ENCODE results near the gene AFDN. TPM values are rescaled to one million over a fixed set of nuclear protein-coding genes. Genes with fewer than 3 reads are reported as not detected.

The AFDN gene
- total and polyA plus RNA-seq, 2 of the 8 experiments (the other 6 are each of a cell fraction or from before 2014, with no cell fraction given): 53.4 to 192 TPM

GRCh38 chr6:167826230-167826895 is 348 bp upstream of the AFDN start:
- H4K20me1 ChIP-seq (replicated peaks in 1 of 2; ENCODE audit: control insufficient read depth in 1 of 2, insufficient read depth in 2 of 2, low read length in 2 of 2): peaks cover 8 to 9% of the 10 kb centered on the region in 2 experiments
- DNase-seq (ENCODE audit: low read depth in 1 of 2, low spot score in 2 of 2) (peak in 1 of 2 experiments; percentile 83), FAIRE-seq (no peak)
- H2AFZ ChIP-seq (ENCODE audit: low read length): 0 out of 2 replicates have a peak overlapping the region, but pooled peaks have one; percentile 70
- H3K4ac ChIP-seq (replicated peaks; ENCODE audit: insufficient read length, low read depth, low read length): peak overlapping the region; percentile 91
- ChIA-PET POLR2A (ENCODE audit: partially characterized antibody) (interaction anchor here (2.8 kb wide), 1 partner anchor 66 kb away, joined by 6 read pairs; no protein-coding TSS in a partner anchor), CTCF (ENCODE audit: partially characterized antibody) (interaction anchor here (1.0 kb wide), 1 partner anchor 470 kb away, joined by 3 read pairs; no protein-coding TSS in a partner anchor)
- H2BK5ac ChIP-seq (ENCODE audit: low read depth, low read length): peak overlapping the region; percentile 85; the same call in 1 of the 2 replicates
- H2BK20ac ChIP-seq (ENCODE audit: low read length): no peak overlapping the region
- peak overlapping the region; percentile 62; the same call in 1 of the 2 replicates for H2BK12ac ChIP-seq (ENCODE audit: low read depth, low read length)
- peaks cover 17 to 39% of the 10 kb centered on the region in 2 experiments for H3K79me2 ChIP-seq (ENCODE audit: control insufficient read depth in 1 of 2, insufficient read depth in 2 of 2, low read length in 2 of 2)
- H4K5ac ChIP-seq (ENCODE audit: insufficient read length, low read depth, low read length): peak overlapping the region; percentile 78
- H3K23ac ChIP-seq (ENCODE audit: insufficient read length): no peak overlapping the region
- peak overlapping the region; percentile 54 for H4K91ac ChIP-seq (replicated peaks; ENCODE audit: insufficient read length, low read length)
- peak overlapping the region; percentile 93 to 96 for H3K4me2 ChIP-seq (ENCODE audit: insufficient read depth in 1 of 2, low read depth in 2 of 2, low read length in 2 of 2)
- peak overlapping the region; percentile 55 for H3K27ac ChIP-seq (ENCODE audit: low read depth, low read length)
- peaks cover 0 to 18% (median 0%) of the 10 kb centered on the region in 4 experiments; a peak in 2 of 8 replicates for H3K36me3 ChIP-seq (ENCODE audit: control insufficient read depth in 2 of 4, insufficient read depth in 4 of 4, low read length in 3 of 4)
- peak; percentile 34; the same call in 1 of the 2 replicates for TF ChIP-seq TAF1 (IDR thresholded peaks at IDR 0.05; ENCODE audit: low read depth, low read length)
- peak; percentile 24 for TF ChIP-seq PHF8 (conservative IDR thresholded peaks at IDR 0.05; ENCODE audit: low read depth, low read length)
- TF ChIP-seq KDM4A (IDR thresholded peaks at IDR 0.05; ENCODE audit: low read depth, low read length, severe bottlenecking): peak; percentile 94
- peak; percentile 13 to 53 (median 40) for TF ChIP-seq CTCF (IDR thresholded peaks at IDR 0.05; ENCODE audit: control extremely low read depth in 1 of 3, insufficient read depth in 1 of 3, low read depth in 1 of 3, low read length in 3 of 3)
- no peak for TF ChIP-seq TCF12 (IDR thresholded peaks at IDR 0.05; ENCODE audit: low read depth, low read length)
- TF ChIP-seq CREB1 (IDR thresholded peaks at IDR 0.05): no peak
- peak; percentile 30 to 51; a peak in 2 of 4 replicates for TF ChIP-seq RAD21 (IDR thresholded peaks at IDR 0.05 in 1 of 2, conservative IDR thresholded peaks at IDR 0.05 in 1 of 2; ENCODE audit: low read depth in 2 of 2, low read length in 2 of 2)
- 2% methylated on average over 52 of the region's 90 CpGs; no CpG with 5 or more reads in 1 of the 2 experiments for WGBS, 2 experiments (ENCODE audit: extremely low coverage in 1 of 2, insufficient coverage in 1 of 2, insufficient read length in 1 of 2, insufficient replicate concordance in 2 of 2, low coverage in 1 of 2, low lambda C conversion rate in 2 of 2, missing lambda C conversion rate in 1 of 2)
- H3K18ac ChIP-seq (ENCODE audit: extremely low read depth, low read length): peak overlapping the region; percentile 86
- no peaks in the 10 kb centered on the region for H3K9me3 ChIP-seq (ENCODE audit: insufficient read depth in 2 of 2, low read depth in 1 of 2, low read length in 1 of 2)
- H3K27me3 ChIP-seq (replicated peaks in 1 of 4; ENCODE audit: control insufficient read depth in 3 of 4, extremely low read depth in 1 of 4, insufficient read depth in 3 of 4, low read length in 3 of 4): no peaks in the 10 kb centered on the region; a peak in 2 of 7 replicates
- peak overlapping the region; percentile 97 for H4K8ac ChIP-seq (ENCODE audit: extremely low read depth, insufficient read depth, low read length)
- H2BK120ac ChIP-seq (replicated peaks; ENCODE audit: low read depth, low read length): peak overlapping the region; percentile 90
- peak overlapping the region; percentile 88 to 100 (median 96) for H3K4me3 ChIP-seq (ENCODE audit: extremely low read depth in 1 of 4, insufficient read depth in 2 of 4, low read depth in 3 of 4, low read length in 4 of 4)
- H3K4me1 ChIP-seq (replicated peaks in 1 of 4; ENCODE audit: control insufficient read depth in 3 of 4, insufficient read depth in 4 of 4, low read length in 3 of 4): peaks cover 0 to 2% (median under 1%) of the 10 kb centered on the region in 4 experiments; a peak in 4 of 7 replicates
- H2AK5ac ChIP-seq (ENCODE audit: low read depth, low read length): no peak overlapping the region
- H2BK15ac ChIP-seq (ENCODE audit: low read length): 0 out of 2 replicates have a peak overlapping the region, but pooled peaks have one; percentile 51
- H3K23me2 ChIP-seq (ENCODE audit: low read depth, low read length): peaks cover 12% of the 10 kb centered on the region
- H3K56ac ChIP-seq (replicated peaks; ENCODE audit: insufficient read length, low read depth, low read length): peak overlapping the region; percentile 92
- no peaks in the 10 kb centered on the region for H3K79me1 ChIP-seq (ENCODE audit: low read depth, low read length)
- H3K14ac ChIP-seq (ENCODE audit: insufficient read length): peak overlapping the region; percentile 84
- H3K9ac ChIP-seq (replicated peaks in 1 of 4; ENCODE audit: extremely low read depth in 1 of 4, low read depth in 3 of 4, low read length in 3 of 4): peak overlapping the region; percentile 55 to 82 (median 70)

Data from H1 (cell line).